ENCODE data around the gene RBM24.

DNA sequence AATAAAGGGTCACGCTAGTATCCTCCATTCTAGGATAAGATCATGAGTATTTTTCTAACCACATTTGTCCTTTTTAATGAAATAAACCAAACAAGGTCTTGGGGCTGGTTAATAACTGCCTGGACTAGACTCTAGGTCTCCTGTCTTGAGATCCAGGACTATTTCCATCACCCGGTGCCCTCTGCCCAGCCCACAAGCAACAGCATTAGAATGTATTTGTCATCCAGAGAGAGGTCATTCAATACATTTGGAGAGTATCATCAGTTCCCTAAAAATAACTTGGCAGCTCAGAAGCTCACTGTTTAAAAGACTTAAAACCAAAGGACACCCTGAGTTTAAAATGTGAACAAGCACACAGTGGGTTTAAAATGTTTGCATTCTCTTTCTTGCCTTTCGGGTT, 4.4 kb upstream of the RBM24 start:
- TF ChIP-seq POLR2A (IDR thresholded peaks at IDR 0.05): no peak
- TF ChIP-seq, protein P1, sequence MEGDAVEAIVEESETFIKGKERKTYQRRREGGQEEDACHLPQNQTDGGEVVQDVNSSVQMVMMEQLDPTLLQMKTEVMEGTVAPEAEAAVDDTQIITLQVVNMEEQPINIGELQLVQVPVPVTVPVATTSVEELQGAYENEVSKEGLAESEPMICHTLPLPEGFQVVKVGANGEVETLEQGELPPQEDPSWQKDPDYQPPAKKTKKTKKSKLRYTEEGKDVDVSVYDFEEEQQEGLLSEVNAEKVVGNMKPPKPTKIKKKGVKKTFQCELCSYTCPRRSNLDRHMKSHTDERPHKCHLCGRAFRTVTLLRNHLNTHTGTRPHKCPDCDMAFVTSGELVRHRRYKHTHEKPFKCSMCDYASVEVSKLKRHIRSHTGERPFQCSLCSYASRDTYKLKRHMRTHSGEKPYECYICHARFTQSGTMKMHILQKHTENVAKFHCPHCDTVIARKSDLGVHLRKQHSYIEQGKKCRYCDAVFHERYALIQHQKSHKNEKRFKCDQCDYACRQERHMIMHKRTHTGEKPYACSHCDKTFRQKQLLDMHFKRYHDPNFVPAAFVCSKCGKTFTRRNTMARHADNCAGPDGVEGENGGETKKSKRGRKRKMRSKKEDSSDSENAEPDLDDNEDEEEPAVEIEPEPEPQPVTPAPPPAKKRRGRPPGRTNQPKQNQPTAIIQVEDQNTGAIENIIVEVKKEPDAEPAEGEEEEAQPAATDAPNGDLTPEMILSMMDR (IDR thresholded peaks at IDR 0.05): no peak

Measured in lower leg skin (tissue), 3 donors.